ENCODE results near the gene LZTS2.

The LZTS2 gene

DNA sequence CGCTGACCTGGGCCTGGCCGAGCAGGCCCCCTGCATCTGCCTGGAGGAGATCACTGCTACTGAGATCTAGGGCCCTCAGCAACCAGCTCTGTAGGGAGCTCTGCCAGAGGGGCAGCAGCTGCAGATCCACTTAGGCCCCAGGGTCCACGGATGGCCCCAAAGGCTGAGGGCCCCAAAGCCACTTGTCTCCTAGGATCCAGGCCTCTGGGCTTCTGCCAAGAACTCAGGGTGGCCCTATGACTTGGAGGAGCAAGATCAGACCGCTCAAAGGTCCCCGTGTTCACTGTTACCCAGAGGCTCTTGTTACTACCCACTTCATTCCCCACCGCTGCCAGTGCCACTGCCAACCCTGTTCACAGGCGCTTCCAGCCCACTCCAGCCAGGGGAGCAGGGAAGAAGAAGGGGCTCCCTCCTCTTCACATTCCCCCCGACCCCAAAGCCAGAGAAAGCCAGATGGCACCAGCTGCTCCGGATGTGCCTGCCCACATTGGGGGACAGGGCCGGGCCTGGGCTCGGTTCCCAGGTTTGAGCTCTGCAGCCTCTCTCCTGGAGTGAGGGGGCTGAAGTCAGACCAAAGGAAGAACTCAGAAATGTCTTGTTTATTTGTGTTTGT is 7.6 kb downstream of the LZTS2 start:
- TF ChIP-seq, protein P1, sequence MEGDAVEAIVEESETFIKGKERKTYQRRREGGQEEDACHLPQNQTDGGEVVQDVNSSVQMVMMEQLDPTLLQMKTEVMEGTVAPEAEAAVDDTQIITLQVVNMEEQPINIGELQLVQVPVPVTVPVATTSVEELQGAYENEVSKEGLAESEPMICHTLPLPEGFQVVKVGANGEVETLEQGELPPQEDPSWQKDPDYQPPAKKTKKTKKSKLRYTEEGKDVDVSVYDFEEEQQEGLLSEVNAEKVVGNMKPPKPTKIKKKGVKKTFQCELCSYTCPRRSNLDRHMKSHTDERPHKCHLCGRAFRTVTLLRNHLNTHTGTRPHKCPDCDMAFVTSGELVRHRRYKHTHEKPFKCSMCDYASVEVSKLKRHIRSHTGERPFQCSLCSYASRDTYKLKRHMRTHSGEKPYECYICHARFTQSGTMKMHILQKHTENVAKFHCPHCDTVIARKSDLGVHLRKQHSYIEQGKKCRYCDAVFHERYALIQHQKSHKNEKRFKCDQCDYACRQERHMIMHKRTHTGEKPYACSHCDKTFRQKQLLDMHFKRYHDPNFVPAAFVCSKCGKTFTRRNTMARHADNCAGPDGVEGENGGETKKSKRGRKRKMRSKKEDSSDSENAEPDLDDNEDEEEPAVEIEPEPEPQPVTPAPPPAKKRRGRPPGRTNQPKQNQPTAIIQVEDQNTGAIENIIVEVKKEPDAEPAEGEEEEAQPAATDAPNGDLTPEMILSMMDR (IDR thresholded peaks at IDR 0.05; ENCODE audit: low read length): no peak
- no peak for TF ChIP-seq EZH2 (IDR thresholded peaks at IDR 0.05; ENCODE audit: borderline replicate concordance, low read length)
- Histone ChIP-seq H3F3A (ENCODE audit: insufficient read depth, low read length) (no peaks in the 10 kb centered on the region), H3K27me3 (ENCODE audit: insufficient read depth, low read length) (no peaks in the 10 kb centered on the region), H3K79me2 (ENCODE audit: insufficient read depth, low read length) (no peaks in the 10 kb centered on the region), H3K27ac (ENCODE audit: low read depth, low read length, poor library complexity, severe bottlenecking) (no peak overlapping the region), H3K9me2 (ENCODE audit: low read depth, low read length) (no peaks in the 10 kb centered on the region), H3K9ac (ENCODE audit: low read length) (no peak overlapping the region), H2AFZ (ENCODE audit: low read length) (no peak overlapping the region), H3K36me3 (ENCODE audit: insufficient read depth, low read length) (no peaks in the 10 kb centered on the region), H3K4me1 (ENCODE audit: insufficient read depth, low read length, severe bottlenecking) (no peaks in the 10 kb centered on the region), H3K4me2 (ENCODE audit: low read length) (no peak overlapping the region), H3K9me3 (ENCODE audit: low read length) (no peaks in the 10 kb centered on the region), H3K4me3 (ENCODE audit: low read depth, low read length, poor library complexity, severe bottlenecking) (no peak overlapping the region), H4K20me1 (ENCODE audit: insufficient read depth, low read length) (no peaks in the 10 kb centered on the region)

DNA sequence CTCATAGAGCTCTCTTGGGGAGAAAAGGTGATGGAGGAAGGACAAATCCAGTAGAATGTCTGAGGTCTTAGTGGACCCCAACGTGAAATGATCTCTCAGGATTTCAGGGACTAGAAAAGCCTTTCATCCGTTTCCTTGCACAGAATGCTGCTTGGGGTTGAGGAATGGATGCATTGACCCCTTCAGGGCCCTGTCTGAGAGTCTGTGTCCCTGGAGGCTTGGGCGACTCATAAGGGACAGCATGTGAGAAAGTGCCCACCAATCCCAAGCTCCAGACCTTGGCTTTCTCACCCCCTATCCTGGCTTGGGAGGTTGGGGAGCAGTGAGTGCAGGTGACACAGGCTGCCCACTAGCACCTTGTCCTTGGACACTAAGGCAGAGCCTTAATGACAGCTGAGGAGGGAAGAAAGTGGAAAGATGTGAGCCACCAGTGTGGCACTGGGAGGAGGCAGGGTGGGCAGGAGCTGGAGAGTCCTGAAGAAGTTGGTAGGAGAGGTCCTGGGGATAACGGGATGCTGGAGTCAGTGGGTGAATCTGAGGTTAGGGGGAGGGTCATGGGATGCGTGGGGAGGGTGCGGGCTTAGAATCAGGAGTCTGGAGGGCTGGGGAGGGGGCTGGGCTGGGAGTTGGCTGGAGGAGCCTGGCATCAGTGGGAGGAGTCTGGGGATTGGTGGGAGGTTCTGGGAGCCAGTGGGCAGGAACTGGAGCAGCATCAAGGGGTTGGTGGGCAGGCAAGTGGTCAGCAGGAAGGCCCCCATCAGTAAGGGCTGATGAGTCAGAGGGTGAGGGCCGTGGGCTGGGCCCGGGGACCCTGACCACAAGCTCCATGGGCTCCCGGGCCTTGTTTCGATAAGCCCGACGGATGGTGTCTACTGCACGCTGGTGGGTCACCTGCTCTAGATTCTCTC is 8.6 kb downstream of the LZTS2 start:
- Histone ChIP-seq H3K4me3 (ENCODE audit: low read depth, low read length, poor library complexity, severe bottlenecking) (no peak overlapping the region), H3K27me3 (ENCODE audit: insufficient read depth, low read length) (no peaks in the 10 kb centered on the region), H3K27ac (ENCODE audit: low read depth, low read length, poor library complexity, severe bottlenecking) (no peak overlapping the region), H3K9me3 (ENCODE audit: low read length) (no peaks in the 10 kb centered on the region), H3K4me1 (ENCODE audit: insufficient read depth, low read length, severe bottlenecking) (no peaks in the 10 kb centered on the region), H3K9me2 (ENCODE audit: low read depth, low read length) (no peaks in the 10 kb centered on the region), H4K20me1 (ENCODE audit: insufficient read depth, low read length) (no peaks in the 10 kb centered on the region), H2AFZ (ENCODE audit: low read length) (no peak overlapping the region), H3K4me2 (ENCODE audit: low read length) (no peak overlapping the region), H3K9ac (ENCODE audit: low read length) (no peak overlapping the region), H3K36me3 (ENCODE audit: insufficient read depth, low read length) (no peaks in the 10 kb centered on the region), H3F3A (ENCODE audit: insufficient read depth, low read length) (no peaks in the 10 kb centered on the region), H3K79me2 (ENCODE audit: insufficient read depth, low read length) (no peaks in the 10 kb centered on the region)
- TF ChIP-seq, protein P1 (IDR thresholded peaks at IDR 0.05; ENCODE audit: low read length): no peak
- no peak for TF ChIP-seq EZH2 (IDR thresholded peaks at IDR 0.05; ENCODE audit: borderline replicate concordance, low read length)

DNA sequence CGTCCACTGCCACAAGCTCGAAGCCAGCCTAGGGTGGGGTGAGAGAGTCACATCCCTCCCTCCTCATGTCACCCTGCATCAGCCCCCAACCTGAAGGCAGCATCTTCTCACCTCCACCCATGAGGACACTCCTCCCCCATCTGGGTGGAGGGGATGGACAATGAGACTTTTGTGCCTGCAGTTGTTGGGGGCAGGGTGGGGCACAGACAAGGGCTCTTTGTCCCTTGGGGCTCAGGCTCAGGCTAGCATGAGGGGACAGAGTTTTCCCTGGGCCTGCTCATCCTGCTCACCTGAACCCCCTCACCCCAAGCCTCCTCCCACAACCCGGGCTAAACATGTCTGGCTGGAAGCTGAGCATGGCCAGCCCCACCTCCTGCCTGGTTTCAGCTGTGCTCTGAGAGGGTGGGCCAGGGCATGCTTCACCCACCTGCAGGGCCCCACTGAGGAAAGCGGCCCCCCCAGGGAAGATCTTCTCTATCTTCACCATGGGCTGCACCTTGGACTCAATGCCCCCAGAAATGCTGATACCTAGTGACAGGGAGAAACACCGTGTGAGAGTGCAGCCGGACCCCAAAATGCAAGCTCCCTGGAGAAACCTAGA is 9.3 kb downstream of the LZTS2 start:
- no peaks in the 10 kb centered on the region for H3F3A ChIP-seq (ENCODE audit: insufficient read depth, low read length)
- no peak overlapping the region for H2AFZ ChIP-seq (ENCODE audit: low read length)
- no peaks in the 10 kb centered on the region for H3K79me2 ChIP-seq (ENCODE audit: insufficient read depth, low read length)
- H3K4me3 ChIP-seq (ENCODE audit: low read depth, low read length, poor library complexity, severe bottlenecking): no peak overlapping the region
- H3K9me2 ChIP-seq (ENCODE audit: low read depth, low read length): no peaks in the 10 kb centered on the region
- H3K27me3 ChIP-seq (ENCODE audit: insufficient read depth, low read length): no peaks in the 10 kb centered on the region
- no peak overlapping the region for H3K9ac ChIP-seq (ENCODE audit: low read length)
- no peak overlapping the region for H3K27ac ChIP-seq (ENCODE audit: low read depth, low read length, poor library complexity, severe bottlenecking)
- H3K4me1 ChIP-seq (ENCODE audit: insufficient read depth, low read length, severe bottlenecking): no peaks in the 10 kb centered on the region
- H3K36me3 ChIP-seq (ENCODE audit: insufficient read depth, low read length): no peaks in the 10 kb centered on the region
- no peaks in the 10 kb centered on the region for H4K20me1 ChIP-seq (ENCODE audit: insufficient read depth, low read length)
- no peak overlapping the region for H3K4me2 ChIP-seq (ENCODE audit: low read length)
- no peak for TF ChIP-seq EZH2 (IDR thresholded peaks at IDR 0.05; ENCODE audit: borderline replicate concordance, low read length)
- TF ChIP-seq, protein P1 (IDR thresholded peaks at IDR 0.05; ENCODE audit: low read length): no peak
- no peaks in the 10 kb centered on the region for H3K9me3 ChIP-seq (ENCODE audit: low read length)
